SK-N-SH (cell line): ENCODE measurements around the gene KCNK16. TPM values are rescaled to one million over a fixed set of nuclear protein-coding genes. Genes with fewer than 3 reads are reported as not detected.
A peak's percentile ranks its signal among the peaks of the same experiment; 100 is the strongest.

Source experiments
- CTCF ChIA-PET: fragments of 300-600, 350-600 bp; formaldehyde crosslinking; extraction: SDS; loops from one replicate; lab custom pipeline; 2021; lab: Yijun Ruan, JAX
- POLR2A ChIA-PET: fragments of 350-600 bp; sonication (Branson Sonifier 250); formaldehyde crosslinking; extraction: SDS; loops from one replicate; lab custom pipeline; 2020; ENCODE audit warnings: antibody characterized with exemption, inconsistent platforms; lab: Yijun Ruan, JAX
- DNase-seq: peaks from one replicate; pipeline ENCODE4 v3.0.0; 2012
- H2AFZ ChIP-seq: fragments of 200-600 bp; sonication (generic); 2 replicates; pipeline ENCODE4 v1.8.1; 2016; ENCODE audit warnings: antibody characterized with exemption, mild to moderate bottlenecking, low read depth
- H3F3A ChIP-seq: fragments of 200-600 bp; sonication (generic); replicated peaks from 2 replicates; pipeline ENCODE3; 2016; ENCODE audit warnings: antibody characterized with exemption, mild to moderate bottlenecking; ENCODE audit not compliant: insufficient read depth
- H3K27ac ChIP-seq, 2 experiments: fragments of 200-500 bp in 1 of 2; fragments of 200-600 bp in 1 of 2; sonication (Bioruptor generic) in 1 of 2; sonication (generic), shearing (Covaris generic) in 1 of 2; 2 replicates each; pipeline versions ENCODE4 v1.5.1 to v1.6.1; 2014 to 2016; ENCODE audit warnings: low read depth in 2 of 2, inconsistent platforms in 1 of 2, low read length in 1 of 2, mild to moderate bottlenecking in 1 of 2, mixed read lengths in 1 of 2
- H3K27me3 ChIP-seq: fragments of 200-600 bp; sonication (generic), shearing (Covaris generic); 2 replicates; pipeline ENCODE4 v1.6.1; 2016; ENCODE audit warnings: mixed run types; ENCODE audit not compliant: insufficient read depth
- H3K36me3 ChIP-seq, 2 experiments: fragments of 200-500 bp in 1 of 2; fragments of 200-600 bp in 1 of 2; sonication (Bioruptor generic) in 1 of 2; sonication (generic) in 1 of 2; replicated peaks in 1 of 2; 2 replicates each; pipeline versions ENCODE3 to v1.5.1; 2014 to 2016; ENCODE audit warnings: low read length in 1 of 2, mild to moderate bottlenecking in 1 of 2; ENCODE audit not compliant: insufficient read depth in 2 of 2, control insufficient read depth in 1 of 2
- H3K4me1 ChIP-seq, 2 experiments: fragments of 200-500 bp in 1 of 2; fragments of 200-600 bp in 1 of 2; sonication (Bioruptor generic) in 1 of 2; sonication (generic), shearing (Covaris generic) in 1 of 2; 2 replicates each; pipeline versions ENCODE4 v1.5.1 to v1.6.1; 2014 to 2016; ENCODE audit warnings: low read depth in 1 of 2, low read length in 1 of 2, mixed run types in 1 of 2; ENCODE audit not compliant: insufficient read depth in 2 of 2, control insufficient read depth in 1 of 2
- H3K4me2 ChIP-seq: fragments of 200-600 bp; sonication (generic), shearing (Covaris generic); 2 replicates; pipeline ENCODE4 v1.6.1; 2017; ENCODE audit warnings: mixed run types
- H3K4me3 ChIP-seq, 2 experiments: fragments of 200-500 bp in 1 of 2; fragments of 200-600 bp in 1 of 2; sonication (Bioruptor generic) in 1 of 2; sonication (generic), shearing (Covaris generic) in 1 of 2; 2 replicates each; pipeline versions ENCODE4 v1.5.1 to v1.8.1; 2014 to 2016; ENCODE audit warnings: low read depth in 2 of 2, inconsistent platforms in 1 of 2, low read length in 1 of 2, mild to moderate bottlenecking in 1 of 2, mixed read lengths in 1 of 2, moderate library complexity in 1 of 2
- H3K79me2 ChIP-seq: fragments of 200-600 bp; sonication (generic); 2 replicates; pipeline ENCODE4 v1.8.1; 2017; ENCODE audit warnings: mild to moderate bottlenecking; ENCODE audit not compliant: insufficient read depth
- H3K9ac ChIP-seq: fragments of 200-600 bp; sonication (generic); 2 replicates; pipeline ENCODE4 v1.6.1; 2017; ENCODE audit warnings: mixed run types
- H3K9me2 ChIP-seq: fragments of 200-600 bp; sonication (generic); 2 replicates; pipeline ENCODE4 v1.6.1; 2017; ENCODE audit warnings: mixed run types
- H3K9me3 ChIP-seq: fragments of 200-600 bp; sonication (generic); 2 replicates; pipeline ENCODE4 v1.6.1; 2017; ENCODE audit warnings: mixed run types, mild to moderate bottlenecking, moderate library complexity
- H4K20me1 ChIP-seq: fragments of 200-600 bp; sonication (generic); 2 replicates; pipeline ENCODE4 v1.6.1; 2017; ENCODE audit warnings: mild to moderate bottlenecking, mixed run types; ENCODE audit not compliant: insufficient read depth
- CHD2 ChIP-seq: fragments of 150-350 bp; IDR thresholded peaks from 2 replicates; pipeline ENCODE4 v1.6.1; 2018; ENCODE audit warnings: low read length; ENCODE audit not compliant: partially characterized antibody
- CTCF ChIP-seq: fragments of 200-600 bp; sonication (generic); IDR thresholded peaks from 2 replicates; pipeline ENCODE4 v1.6.1; 2017; ENCODE audit warnings: antibody characterized with exemption, mild to moderate bottlenecking, moderate library complexity
- ELF1 ChIP-seq: IDR thresholded peaks from 2 replicates; pipeline ENCODE4 v1.4.0; 2012
- MAX ChIP-seq: IDR thresholded peaks from 2 replicates; pipeline ENCODE4 v1.4.0; 2012; ENCODE audit warnings: low read depth
- PBX3 ChIP-seq: IDR thresholded peaks from 2 replicates; pipeline ENCODE4; 2012
- REST ChIP-seq: IDR thresholded peaks from 2 replicates; pipeline ENCODE4 v1.6.1; 2012; ENCODE audit warnings: mild to moderate bottlenecking, low read depth, low read length, moderate library complexity
- RFX5 ChIP-seq: IDR thresholded peaks from 2 replicates; pipeline ENCODE4 v1.6.1; 2012; ENCODE audit warnings: mild to moderate bottlenecking, improper control_type of control experiment, low read length
- USF1 ChIP-seq: IDR thresholded peaks from 2 replicates; pipeline ENCODE4 v1.4.0; 2012; ENCODE audit warnings: low read depth, borderline replicate concordance
- ZBTB33 ChIP-seq: IDR thresholded peaks from 2 replicates; pipeline ENCODE4 v1.4.0; 2012; ENCODE audit warnings: low read depth, borderline replicate concordance
- WGBS: methylation state at CpG from one replicate; pipeline ENCODE4 v1.1.6; 2017; ENCODE audit warnings: low lambda C conversion rate; 5-methylcytosine and 5-hydroxymethylcytosine counted together
- polyA plus RNA-seq, 3 experiments: library from polyadenylated mRNA; depleted of rRNA; stranded (reverse); fragments of >200 nt; gene quantifications; 2 replicates each; pipeline ENCODE4 v1.2.3, GENCODE V29; 2012

The KCNK16 gene
- polyA plus RNA-seq, 1 of the 3 experiments (the other 2 are of a cell fraction), result not detected

GRCh38 chr6:39301606-39302005, 20.9 kb downstream of the KCNK16 start:
- H3K9me3 ChIP-seq, result no peaks in the 10 kb centered on the region
- TF ChIP-seq RFX5 (no peak), CTCF (peak; percentile 31; the same call in 1 of the 2 replicates)
- TF ChIP-seq, all 33 proteins: peak for 1
- WGBS, result 61% methylated on average over 7 of the region's 7 CpGs
- no peaks in the 10 kb centered on the region for H3K79me2 ChIP-seq
- POLR2A ChIA-PET, result no interaction called here
- DNase-seq, result no peak
- no peak overlapping the region for H3K4me3 ChIP-seq
- peaks cover 0 to 10% of the 10 kb centered on the region in 2 experiments; a peak in 1 of 4 replicates for H3K4me1 ChIP-seq
- no peak overlapping the region for H3K27ac ChIP-seq
- no peak overlapping the region for H3K4me2 ChIP-seq
- CTCF ChIA-PET, result interaction anchor here (1.0 to 16.6 kb wide), 10 partner anchors 13 to 368 kb away, joined by 3 to 457 read pairs (median 12); partner anchors contain the start of gene KCNK17
- no peaks in the 10 kb centered on the region for H4K20me1 ChIP-seq
- no peaks in the 10 kb centered on the region for H3K27me3 ChIP-seq
- H3K36me3 ChIP-seq, result no peaks in the 10 kb centered on the region
- no peaks in the 10 kb centered on the region for H3F3A ChIP-seq
- no peaks in the 10 kb centered on the region for H3K9me2 ChIP-seq
- no peak overlapping the region for H2AFZ ChIP-seq
- no peak overlapping the region for H3K9ac ChIP-seq

- no peaks in the 10 kb centered on the region for H4K20me1 ChIP-seq
- no peaks in the 10 kb centered on the region for H3F3A ChIP-seq
- DNase-seq, result no peak
- TF ChIP-seq USF1 (no peak), ELF1 (no peak), MAX (no peak)
- H3K4me3 ChIP-seq, result no peak overlapping the region
- no peaks in the 10 kb centered on the region for H3K9me2 ChIP-seq
- H3K9me3 ChIP-seq, result no peaks in the 10 kb centered on the region
- H3K4me1 ChIP-seq, result peaks cover 0 to 12% of the 10 kb centered on the region in 2 experiments; a peak in 1 of 4 replicates
- H3K4me2 ChIP-seq, result no peak overlapping the region
- WGBS, result 38% methylated on average over 6 of the region's 6 CpGs
- no peak overlapping the region for H2AFZ ChIP-seq
- no peaks in the 10 kb centered on the region for H3K36me3 ChIP-seq
- H3K79me2 ChIP-seq, result no peaks in the 10 kb centered on the region
- POLR2A ChIA-PET, result no interaction called here
- H3K9ac ChIP-seq, result no peak overlapping the region
- H3K27me3 ChIP-seq, result no peaks in the 10 kb centered on the region
- H3K27ac ChIP-seq, result no peak overlapping the region
- CTCF ChIA-PET, result interaction anchor here (1.0 to 16.6 kb wide), 6 partner anchors 10 to 328 kb away, joined by 3 to 457 read pairs (median 64); partner anchors contain the start of gene KCNK17
Measured at GRCh38 chr6:39300739-39301138, 21.8 kb downstream of the KCNK16 start.

GRCh38 chr6:39298061-39298460, 24.4 kb downstream of the KCNK16 start:
- ChIA-PET POLR2A (no interaction called here), CTCF (interaction anchor here (1.1 to 16.6 kb wide), 3 partner anchors 13 to 269 kb away, joined by 3 to 457 read pairs (median 27); no protein-coding TSS in a partner anchor)
- H3K36me3 ChIP-seq, result no peaks in the 10 kb centered on the region
- no peaks in the 10 kb centered on the region for H3K9me3 ChIP-seq
- H3F3A ChIP-seq, result no peaks in the 10 kb centered on the region
- 27% methylated on average over 8 of the region's 10 CpGs for WGBS
- no peaks in the 10 kb centered on the region for H3K27me3 ChIP-seq
- H3K79me2 ChIP-seq, result no peaks in the 10 kb centered on the region
- no peak overlapping the region for H3K27ac ChIP-seq
- H2AFZ ChIP-seq, result no peak overlapping the region
- H3K4me1 ChIP-seq, result peaks cover 0 to 11% of the 10 kb centered on the region in 2 experiments; a peak in 1 of 4 replicates
- H4K20me1 ChIP-seq, result no peaks in the 10 kb centered on the region
- H3K4me2 ChIP-seq, result no peak overlapping the region
- H3K9me2 ChIP-seq, result no peaks in the 10 kb centered on the region
- no peak for DNase-seq
- H3K9ac ChIP-seq, result no peak overlapping the region
- H3K4me3 ChIP-seq, result no peak overlapping the region
- no peak for TF ChIP-seq PBX3
- TF ChIP-seq CHD2, result no peak
- TF ChIP-seq REST, result no peak
- no peak for TF ChIP-seq ZBTB33
- TF ChIP-seq USF1, result no peak
